ENCODE data around the gene PTPN1.
"Not testable (repeated sequence)": the region's sequence is repeated elsewhere in the genome, so short reads cannot be mapped to it uniquely, and the experiment has no call there.

Gene PTPN1

DNA sequence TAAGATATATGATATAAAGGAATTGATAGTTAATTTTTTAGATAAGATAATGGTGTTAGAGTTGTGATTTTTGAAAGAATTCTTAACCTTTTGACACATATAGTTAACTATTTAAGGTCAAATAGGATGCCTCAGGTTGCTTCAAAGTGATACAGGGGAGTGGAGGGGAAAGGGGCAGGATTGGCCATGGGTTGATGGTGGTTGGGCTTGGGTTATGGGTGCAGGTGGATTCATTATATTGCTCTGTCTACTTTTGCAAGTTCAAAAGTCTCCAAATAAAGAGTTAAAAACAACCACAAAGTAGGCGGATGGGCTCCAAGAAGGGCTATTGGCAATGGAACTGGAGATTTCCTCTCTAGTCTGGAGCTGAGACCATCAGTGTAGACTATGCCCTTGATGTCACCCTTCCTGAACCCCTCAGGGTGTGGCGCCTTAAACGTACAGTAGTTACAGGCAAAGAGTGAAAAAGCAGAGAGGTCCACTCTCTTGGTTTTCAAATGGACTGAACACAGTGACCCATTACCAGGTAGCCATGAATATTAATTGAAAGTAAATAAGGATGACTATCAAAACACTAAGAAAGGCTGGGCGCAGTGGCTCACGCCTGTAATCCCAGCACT lies 81.2 kb downstream of the PTPN1 start:
- no peak for DNase-seq (ENCODE audit: low read depth)

DNA sequence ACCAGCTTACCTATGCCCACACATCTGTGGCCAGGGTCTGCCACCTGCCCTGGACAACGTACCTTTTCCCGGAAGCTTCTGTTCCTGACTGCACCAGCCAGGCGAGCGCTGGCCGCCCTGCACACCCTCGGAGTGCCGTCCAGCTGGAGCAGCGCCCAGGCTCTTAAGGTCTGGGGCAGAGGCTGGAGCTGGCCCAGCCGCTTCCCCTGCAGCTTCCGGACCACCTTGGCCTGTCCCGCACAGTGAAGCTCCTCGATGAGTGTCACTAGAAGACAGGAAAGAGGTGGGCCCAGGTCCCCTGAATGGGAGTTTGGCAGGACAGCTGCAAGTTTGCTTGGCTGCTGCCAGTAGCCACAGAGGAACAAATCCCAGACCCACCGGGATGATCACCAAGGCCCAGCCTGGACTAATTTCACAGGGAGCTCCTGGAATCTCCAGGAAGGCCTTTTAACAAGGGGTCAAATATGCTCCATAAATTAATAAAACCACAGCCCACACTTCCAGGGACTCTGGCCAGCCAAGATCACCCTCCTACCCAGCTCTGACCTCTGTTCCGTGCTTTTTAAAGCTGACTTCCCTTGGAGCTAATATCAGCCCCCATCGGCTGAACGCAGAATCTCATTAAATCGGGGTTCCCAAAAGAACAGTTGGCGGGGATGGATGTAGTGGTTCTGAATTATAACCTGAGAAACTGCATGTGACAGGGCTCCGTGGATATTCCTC lies 82.3 kb downstream of the PTPN1 start:
- no peak for DNase-seq (ENCODE audit: low read depth)

DNA sequence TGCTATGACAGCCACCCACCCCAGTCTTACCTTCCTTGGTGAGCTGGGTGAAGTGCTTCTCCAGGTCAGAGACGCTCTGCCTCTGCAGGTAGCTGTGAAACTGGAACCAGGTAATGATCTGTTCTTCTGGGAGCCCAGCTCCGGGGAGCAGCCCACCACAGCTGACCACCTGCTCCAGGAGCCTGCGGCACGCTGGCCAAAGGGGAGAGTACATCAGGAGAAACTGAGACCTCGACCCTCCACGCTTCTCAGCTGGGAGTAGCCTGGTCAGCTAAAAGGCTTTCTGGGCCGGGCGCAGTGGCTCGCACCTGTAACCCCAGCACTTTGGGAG lies 82.8 kb downstream of the PTPN1 start:
- no peak for DNase-seq (ENCODE audit: low read depth)

DNA sequence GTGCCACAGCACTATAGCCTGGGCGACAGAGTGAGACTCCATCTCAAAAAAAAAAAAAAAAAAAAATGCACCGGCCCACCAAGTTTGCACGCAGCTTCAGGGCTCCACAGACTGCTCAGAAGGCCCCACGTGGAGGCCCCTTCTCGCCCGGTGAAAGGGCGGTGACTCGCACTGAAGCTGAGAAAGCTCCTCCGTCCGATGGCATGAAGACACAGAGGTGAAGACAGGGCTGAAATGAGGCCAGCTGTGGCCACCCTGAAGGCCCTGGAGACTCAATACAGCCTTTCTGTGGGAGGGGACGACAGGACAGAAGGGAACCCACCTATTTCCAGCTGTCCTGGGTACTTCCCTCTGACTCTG lies 84.0 kb downstream of the PTPN1 start:
- no peak for DNase-seq (ENCODE audit: low read depth)

DNA sequence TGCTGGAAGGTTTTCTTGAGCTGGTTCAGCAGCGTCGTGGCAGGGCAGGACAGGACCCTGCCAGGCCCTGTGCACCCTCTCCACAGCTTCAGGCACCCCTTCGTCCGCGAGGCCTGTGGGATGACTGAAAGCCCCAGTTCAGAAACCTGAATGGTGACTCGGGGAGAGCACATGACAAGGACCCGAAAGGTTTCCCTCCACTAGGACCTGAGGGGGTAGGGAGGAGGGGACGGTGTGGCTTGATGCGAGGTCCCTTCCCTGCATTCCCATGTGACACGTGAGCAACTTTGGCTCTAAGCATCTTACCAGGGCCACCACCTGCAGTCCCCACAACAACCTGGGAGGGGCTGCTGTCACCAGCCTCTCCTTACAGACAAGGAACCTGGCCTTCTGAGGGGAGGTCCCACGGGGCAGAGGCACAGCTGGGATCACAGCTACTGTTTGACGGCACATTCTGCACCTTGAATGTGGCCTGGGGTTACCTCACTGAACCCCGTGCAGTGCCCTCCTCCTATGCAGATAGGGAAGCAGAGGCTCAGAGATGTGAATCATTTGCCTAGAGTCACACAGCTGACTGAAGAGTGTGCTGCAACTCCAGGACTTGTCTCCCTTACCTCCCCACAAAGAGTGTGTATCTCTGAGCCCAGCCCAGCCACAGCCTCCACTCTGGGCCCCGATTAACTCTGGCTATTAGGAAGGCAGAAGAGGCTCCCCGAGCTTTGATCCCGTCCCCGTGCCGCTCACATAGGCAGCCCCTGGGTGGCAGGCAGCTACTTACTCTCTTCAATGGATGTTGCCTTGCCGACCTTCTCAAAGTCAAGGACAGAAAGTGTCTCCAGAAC lies 84.6 kb downstream of the PTPN1 start:
- no peak for DNase-seq (ENCODE audit: low read depth)

DNA sequence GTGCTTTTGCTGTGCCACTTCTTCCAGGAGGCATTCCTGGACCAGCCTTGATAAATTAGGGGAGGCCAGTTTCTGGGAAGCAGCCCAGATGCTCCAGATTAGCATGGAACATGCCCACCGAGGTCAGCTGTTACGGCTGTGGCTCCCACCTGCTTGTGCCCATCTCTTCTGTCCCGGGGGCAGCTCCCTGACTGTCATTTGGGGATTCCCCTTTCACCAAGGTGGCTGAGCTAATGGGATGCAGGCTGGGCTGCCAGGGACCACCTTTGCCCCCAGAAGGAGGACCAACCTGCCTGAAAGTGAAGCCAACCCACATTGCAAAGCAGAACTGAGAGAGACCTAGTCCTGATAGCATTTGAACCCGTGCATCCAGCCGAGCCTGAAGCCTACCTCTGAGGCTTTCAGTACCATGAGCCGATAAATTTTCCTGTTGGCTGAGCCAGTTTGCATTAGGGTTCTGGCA lies 85.3 kb downstream of the PTPN1 start:
- no peak for DNase-seq (ENCODE audit: low read depth)

DNA sequence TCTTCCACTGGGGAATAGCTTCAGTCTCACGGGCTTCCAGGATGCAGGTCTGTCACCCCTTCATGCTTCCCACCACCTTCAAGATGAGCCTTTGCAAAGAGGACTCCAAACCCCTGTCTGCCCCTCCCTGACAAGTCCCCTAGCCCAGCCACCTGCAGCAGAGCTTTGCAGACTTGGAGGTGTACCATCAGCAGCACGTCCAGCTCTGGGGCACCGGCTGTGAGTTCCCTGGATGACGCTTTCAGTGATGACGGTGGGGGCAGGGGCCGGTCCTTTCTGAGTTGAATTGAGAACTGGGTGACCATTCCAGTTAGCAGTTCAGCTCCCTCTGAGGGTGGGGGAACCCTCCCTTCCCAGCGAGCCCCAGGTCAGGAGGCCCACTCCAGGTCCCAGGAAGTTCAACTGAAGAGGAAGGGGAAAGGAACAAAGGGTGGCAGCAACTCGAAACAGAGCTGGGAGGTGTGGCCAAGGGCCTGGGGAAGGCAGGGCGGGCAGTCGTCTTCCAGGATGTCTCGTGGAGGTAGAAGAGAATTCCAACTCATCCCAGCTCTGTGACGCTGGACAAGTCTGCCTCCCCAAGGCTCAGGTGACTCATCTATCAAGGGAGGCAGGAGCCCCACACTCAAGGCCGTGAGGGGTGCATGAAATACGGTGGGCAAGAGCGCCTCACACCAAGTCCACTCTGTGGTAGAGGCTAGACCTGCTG lies 86.0 kb downstream of the PTPN1 start:
- no peak for DNase-seq (ENCODE audit: low read depth)

DNA sequence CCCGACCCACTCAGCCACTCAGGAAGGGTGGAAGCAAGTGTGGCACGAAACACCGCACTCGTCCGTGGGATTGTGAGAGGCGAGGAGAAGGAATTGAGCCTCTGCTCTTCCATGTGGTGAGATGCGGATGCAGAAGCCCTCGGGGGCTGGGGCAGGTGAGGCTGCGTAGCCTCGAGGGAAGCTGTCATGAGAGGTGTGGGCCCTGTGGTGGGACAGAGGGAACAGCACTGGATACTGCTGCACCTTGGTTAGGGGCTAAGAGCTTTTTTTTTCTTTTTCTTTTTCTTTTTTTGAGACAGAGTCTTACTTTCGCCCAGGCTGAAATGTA lies 86.5 kb downstream of the PTPN1 start:
- DNase-seq (ENCODE audit: low read depth), result no peak

DNA sequence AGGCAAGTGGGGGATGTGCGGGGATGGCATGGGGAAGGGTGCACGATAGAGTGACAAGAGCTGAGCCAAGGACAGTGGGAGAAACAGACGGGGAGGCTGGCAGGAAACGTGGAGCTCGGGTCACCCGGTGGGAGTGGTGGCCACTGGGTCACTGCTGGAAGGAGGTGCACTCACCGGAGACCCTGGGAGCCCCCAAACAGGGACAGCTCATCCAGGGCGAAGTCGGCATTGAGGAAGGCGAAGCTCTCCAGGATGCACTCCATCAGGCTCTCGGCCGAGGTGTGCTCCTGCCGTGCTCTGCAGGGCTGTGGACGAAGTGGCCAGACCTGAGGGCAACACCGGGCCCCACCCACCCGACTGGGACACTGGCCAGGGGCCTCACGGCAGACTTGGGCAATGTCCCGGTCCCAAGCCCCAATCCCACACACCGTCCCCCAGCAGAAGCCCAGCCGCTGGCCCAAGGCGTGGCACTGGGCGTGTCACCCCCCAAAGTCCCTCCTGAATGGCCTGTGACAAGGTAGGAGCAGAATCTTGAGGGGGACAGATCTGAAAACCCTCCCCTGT lies 87.3 kb downstream of the PTPN1 start:
- DNase-seq (ENCODE audit: low read depth), result no peak

DNA sequence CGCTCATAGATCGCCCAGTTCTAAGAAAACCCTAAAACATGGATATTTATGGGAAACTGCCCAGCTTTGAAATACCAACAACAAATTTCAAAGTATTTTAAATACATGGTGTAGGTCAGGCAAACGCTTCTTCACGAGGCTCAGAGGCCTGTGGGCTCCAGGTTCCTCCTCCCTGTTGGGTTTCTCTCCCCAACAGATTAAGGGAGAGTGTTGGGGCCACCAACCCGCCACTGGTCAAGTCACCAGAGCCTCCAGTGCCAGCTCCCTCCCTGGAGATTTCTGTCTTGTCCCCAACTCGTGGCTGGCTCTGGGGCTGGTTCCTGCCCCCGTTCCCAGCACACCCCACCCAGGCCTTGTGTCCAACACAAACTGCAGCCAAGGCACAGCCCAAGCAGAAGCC lies 87.9 kb downstream of the PTPN1 start:
- DNase-seq (ENCODE audit: low read depth), result no peak

DNA sequence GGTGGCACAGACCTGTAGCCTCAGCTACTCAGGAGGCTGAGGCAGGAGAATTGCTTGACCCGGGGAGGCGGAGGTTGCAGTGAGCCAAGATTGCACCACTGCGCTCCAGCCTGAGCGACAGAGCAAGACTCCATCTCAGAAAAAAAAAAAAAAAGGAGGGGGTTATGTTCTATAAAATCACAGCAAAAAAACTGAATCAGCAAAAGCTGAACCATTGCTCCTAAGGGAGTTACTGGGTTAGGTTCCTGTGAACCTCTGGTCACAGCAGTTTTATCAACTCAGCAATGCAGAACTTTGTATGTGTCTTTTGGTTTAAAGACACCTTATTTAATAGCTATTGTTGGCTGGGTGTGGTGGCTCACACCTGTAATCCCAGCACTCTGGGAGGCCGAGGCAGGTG lies 88.6 kb downstream of the PTPN1 start:
- DNase-seq (ENCODE audit: low read depth), result not testable (repeated sequence)

DNA sequence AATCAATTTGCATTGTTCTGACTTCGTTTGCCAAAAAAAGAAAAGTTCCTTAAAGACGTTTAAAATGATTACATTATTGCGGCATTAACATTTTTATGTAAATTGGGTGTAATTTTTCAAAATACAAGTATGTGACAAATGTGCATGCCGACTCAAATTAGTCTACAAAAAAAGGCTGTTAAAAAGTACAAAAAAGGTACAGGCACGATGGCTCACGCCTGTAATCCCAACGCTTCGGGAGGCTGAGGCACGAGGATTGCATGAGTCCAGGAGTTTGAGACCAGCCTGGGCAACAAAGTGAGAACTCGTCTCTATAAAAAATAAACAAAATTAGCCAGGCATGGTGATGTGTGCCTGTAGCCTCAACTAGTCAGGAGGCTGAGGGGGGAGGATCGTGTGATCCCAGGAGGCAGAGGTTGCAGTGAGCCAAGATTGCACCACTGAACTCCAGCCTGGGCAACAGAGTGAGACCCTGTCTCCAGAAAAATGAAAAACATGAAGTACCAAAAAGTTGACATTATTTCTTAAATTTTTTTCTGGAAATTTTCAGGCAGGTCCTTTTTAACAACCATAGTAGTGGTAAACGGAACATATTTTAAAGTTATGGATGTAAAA lies 90.2 kb downstream of the PTPN1 start:
- no peak for DNase-seq (ENCODE audit: low read depth)

DNA sequence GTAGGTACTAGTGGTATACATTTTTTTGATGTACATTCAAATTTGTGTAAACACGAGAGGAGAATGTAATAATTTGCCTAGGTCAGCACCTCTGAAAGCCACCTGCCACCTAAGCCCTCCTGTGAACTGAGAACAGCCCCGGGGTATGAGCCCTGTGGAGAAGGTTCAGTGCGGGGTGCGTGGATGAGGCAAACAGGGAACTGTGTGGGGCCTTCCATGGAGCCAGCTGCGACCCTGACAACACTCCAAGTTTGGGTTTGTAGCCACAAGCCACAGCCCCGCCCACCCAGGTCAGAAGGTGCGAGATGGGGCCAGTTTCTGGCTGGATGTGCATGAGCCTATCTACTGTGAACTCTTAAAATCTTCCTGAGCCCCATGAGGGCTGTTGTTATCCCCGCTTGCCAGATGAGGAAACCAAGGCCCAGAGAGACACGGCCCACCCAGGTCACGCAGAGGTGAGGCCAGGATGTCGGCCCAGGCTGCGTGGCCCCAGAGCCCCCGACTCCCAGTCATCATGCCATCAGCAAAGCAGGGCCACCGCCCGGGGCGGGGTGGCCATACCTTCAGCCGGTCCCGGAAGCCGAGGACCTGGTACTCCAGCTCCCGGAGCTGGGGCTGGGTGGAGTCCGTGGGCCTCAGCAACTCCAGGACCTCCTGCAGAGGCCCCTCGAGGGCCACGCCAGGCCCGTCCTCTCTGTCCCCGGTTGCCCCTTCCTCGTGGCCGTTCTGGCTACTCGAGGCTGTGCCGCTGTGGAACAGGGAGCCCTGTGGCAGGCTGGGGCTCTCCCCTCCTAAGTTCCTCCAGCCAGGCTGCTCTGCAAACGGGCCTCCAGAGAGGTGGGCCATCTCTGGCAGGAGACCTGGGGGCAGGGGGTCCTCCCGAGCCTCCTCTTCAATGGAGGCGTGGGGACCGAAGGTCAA lies 91.6 kb downstream of the PTPN1 start:
- no peak for DNase-seq (ENCODE audit: low read depth)

DNA sequence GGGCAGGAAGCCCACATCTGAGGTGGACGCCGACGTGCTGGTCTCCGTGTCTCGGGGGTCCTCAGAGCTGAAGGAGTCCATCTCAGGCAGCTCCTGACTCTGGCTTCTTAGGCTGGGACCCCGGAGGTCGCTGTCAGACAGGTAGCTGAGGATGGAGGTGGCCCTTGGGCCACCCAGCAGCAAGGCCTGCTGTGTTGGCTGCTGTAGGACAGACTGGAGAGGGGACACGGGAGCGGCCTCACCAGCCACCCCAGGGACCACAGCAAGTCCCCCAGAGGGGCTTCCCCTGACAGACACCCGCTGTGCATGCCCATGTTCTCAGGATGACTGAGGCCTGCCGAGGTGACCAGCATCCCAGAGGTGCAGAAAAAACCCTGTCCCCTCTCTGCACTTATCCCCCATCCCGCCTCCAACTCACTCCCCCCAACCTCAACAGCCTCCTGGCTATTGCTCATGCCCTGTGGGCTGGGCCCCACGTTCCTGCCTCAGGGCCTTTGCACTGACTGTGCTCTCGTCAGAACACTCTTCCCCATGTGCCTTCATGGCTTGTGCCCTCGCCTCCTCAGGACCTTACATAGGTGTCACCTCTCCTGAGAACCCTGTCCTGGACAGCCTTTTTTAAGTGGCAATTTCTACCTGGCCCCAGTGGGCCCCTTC lies 92.4 kb downstream of the PTPN1 start:
- no peak for DNase-seq (ENCODE audit: low read depth)

DNA sequence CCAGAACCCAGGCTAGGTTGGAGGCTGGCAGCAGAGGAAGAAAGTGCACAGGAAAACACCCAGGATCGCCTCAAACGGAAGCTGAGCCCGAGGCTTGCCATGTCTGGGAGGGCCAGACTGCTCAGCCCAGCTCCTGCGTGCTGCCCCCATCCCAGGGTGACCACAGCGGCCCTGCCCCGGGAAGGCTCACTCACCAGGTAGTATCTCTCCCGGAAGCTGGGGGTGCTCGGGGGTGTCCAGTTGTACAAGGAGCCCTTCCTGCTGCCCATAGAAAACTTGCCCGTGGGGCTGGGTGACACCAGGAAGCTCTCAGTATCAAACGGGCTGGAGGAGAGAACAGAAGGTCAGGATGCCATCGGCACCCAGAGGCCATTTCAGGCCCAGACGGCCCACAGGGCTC lies 94.3 kb downstream of the PTPN1 start:
- DNase-seq (ENCODE audit: low read depth), result no peak

DNA sequence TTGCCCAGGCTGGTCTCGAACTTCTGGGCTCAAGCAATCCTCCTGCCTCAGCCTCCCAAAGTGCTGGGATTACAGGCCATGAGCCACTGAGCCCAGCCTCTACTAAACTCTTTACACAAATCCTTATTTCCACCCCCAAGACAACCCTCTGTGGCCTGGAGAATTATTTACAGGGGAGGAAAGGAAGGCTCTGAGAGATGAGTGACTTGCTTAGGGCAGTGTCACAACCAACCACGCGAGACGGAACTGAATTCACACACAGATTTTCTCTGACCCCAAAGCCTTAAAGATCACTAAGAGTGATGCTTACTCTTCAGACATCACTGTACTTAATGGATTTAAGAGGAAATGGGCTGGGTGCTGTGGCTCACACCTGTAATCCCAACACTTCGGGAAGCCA lies 95.0 kb downstream of the PTPN1 start:
- DNase-seq (ENCODE audit: low read depth), result no peak

DNA sequence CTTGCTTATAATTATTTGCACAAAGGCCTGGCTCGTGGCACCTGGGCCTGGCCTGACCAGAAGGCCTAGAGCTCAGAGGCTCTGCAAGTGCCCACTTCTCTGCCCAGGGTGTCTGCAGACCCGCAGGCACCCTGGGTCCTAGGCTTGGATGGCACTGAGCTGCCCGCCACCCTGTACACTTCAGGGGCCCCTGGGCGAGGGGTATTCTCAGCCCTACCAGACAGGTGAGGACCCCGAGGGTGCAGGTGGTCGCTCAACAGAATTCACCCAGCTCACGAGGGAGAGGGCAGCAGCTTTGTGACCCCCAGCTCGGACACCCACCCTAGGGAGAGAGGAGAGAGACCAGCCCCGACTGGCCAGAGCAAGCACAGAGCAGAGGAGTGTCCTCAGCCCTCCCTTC lies 97.3 kb downstream of the PTPN1 start:
- DNase-seq (ENCODE audit: low read depth), result no peak

DNA sequence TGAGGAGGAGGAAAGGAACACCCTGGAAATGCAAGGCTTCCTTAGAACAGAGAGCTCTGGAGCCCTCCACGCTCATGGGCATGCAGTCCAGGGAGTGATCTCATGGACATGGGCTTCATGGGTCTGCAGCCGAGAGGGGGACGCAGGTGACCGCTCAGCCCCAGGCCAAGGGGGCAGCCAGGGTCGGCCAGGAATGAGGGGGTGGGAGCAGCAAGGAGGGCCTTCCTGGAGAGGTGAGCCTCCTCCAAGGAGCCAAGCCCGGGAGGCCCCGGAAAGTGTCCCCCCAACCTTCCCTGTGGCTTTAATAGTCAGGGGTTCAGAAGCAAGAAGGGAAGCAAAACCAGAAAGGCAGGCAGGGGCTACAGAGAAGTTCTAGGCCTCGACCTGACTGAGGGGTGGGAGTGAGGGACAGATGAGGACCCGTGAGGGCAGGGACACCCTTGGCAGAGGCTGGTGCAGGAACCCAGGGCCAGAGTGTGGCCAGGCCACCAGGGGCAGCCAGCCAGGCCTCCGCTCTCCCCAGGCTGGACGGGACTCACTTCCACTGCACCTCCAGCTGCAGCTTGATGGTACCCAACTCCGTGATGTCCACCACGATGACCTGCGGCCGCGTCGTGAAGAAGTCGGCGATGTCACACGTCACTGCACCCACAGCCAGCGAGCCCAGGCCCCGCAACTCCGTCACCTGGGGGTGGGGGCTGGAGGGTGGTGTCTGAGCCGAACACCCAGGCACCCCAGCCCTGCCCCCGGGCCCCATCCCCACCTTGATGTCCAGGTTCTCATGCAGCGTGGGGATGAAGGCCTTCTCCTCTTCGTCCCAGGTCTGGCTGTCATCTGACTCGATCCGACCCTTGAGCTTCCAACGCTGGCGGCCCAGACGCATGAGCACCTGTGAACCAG lies 97.9 kb downstream of the PTPN1 start:
- no peak for DNase-seq (ENCODE audit: low read depth)

DNA sequence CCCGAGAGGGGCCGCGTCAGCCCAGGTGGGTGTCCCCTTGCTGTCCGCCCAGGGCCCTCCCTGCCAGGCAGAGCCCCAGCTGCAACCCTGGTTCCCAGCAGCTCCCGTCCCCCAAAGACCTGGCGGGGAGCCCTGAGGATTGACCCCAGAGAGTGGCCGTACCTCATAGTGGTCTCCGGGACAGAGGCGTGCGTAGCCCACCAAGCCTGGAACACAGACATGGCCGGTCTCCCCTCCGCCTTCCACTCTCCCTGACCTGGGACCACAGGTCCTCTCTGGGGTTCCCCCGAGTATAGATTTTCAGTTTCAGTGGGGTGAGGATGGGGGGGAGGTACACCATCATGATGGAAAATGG lies 98.5 kb downstream of the PTPN1 start:
- DNase-seq (ENCODE audit: low read depth), result no peak
